Common myeloid progenitor, CD34-positive (primary cell): Measurements from ENCODE around the gene SMTNL2.

Experiments used
- CTCF ChIA-PET: fragments of 350-600 bp; sonication (Branson Sonifier 250); formaldehyde crosslinking; loops from one replicate; lab custom pipeline; 2021; ENCODE audit warnings: antibody characterized with exemption; lab: Charles Lee
- POLR2A ChIA-PET: fragments of 350-600 bp; sonication (Branson Sonifier 250); formaldehyde crosslinking; loops from one replicate; lab custom pipeline; 2021; ENCODE audit warnings: antibody characterized with exemption; lab: Charles Lee
- DNase-seq, 3 donors: peaks; one replicate each; pipeline versions ENCODE4 v3.0.0 to v3.0.0-alpha.2; 2013
- H3K27ac ChIP-seq, 2 experiments: 1 replicate in 1 of 2; 2 replicates in 1 of 2; pipeline ENCODE4 v1.7.0; 2013; ENCODE audit warnings: inconsistent platforms in 2 of 2, low read length in 2 of 2, mild to moderate bottlenecking in 2 of 2, low read depth in 1 of 2, moderate library complexity in 1 of 2; ENCODE audit not compliant: severe bottlenecking in 2 of 2, insufficient read depth in 1 of 2, poor library complexity in 1 of 2
- H3K27me3 ChIP-seq, 5 experiments: replicated peaks in 2 of 5; 1 replicate in 3 of 5; 2 replicates in 2 of 5; pipeline versions ENCODE4 v1.6.1 to v1.7.0; 2013; ENCODE audit warnings: low read length in 4 of 5, mild to moderate bottlenecking in 2 of 5, moderate library complexity in 2 of 5, inconsistent platforms in 1 of 5; ENCODE audit not compliant: insufficient read depth in 5 of 5, control insufficient read depth in 4 of 5
- H3K36me3 ChIP-seq, 4 experiments: 1 replicate in 2 of 4; 2 replicates in 2 of 4; pipeline versions ENCODE4 v1.6.1 to v1.7.0; 2013; ENCODE audit warnings: low read length in 3 of 4, control low read depth in 1 of 4, mild to moderate bottlenecking in 1 of 4; ENCODE audit not compliant: control insufficient read depth in 4 of 4, insufficient read depth in 4 of 4
- H3K4me1 ChIP-seq, 4 experiments: 1 replicate in 3 of 4; 2 replicates in 1 of 4; pipeline versions ENCODE4 v1.6.1 to v1.7.1; 2013; ENCODE audit warnings: low read length in 3 of 4, mild to moderate bottlenecking in 3 of 4, control low read depth in 1 of 4, inconsistent platforms in 1 of 4, moderate library complexity in 1 of 4; ENCODE audit not compliant: control insufficient read depth in 4 of 4, insufficient read depth in 4 of 4; ENCODE audit errors: control extremely low read depth in 1 of 4
- H3K4me3 ChIP-seq, 7 experiments: 1 replicate in 4 of 7; 2 replicates in 3 of 7; pipeline versions ENCODE4 v1.5.1 to v1.7.0; 2013; ENCODE audit warnings: mild to moderate bottlenecking in 7 of 7, low read length in 6 of 7, moderate library complexity in 6 of 7, inconsistent platforms in 2 of 7, low read depth in 2 of 7, control low read depth in 1 of 7; ENCODE audit not compliant: insufficient read depth in 4 of 7, control insufficient read depth in 1 of 7; ENCODE audit errors: extremely low read depth in 1 of 7
- H3K9me3 ChIP-seq, 5 experiments: 1 replicate in 4 of 5; 2 replicates in 1 of 5; pipeline versions ENCODE4 v1.6.1 to v1.7.1; 2013; ENCODE audit warnings: low read length in 4 of 5, mild to moderate bottlenecking in 2 of 5, inconsistent platforms in 1 of 5, low read depth in 1 of 5, moderate library complexity in 1 of 5; ENCODE audit not compliant: control insufficient read depth in 4 of 5, insufficient read depth in 2 of 5; ENCODE audit errors: control extremely low read depth in 1 of 5
- WGBS: methylation state at CpG from one replicate; pipeline ENCODE4 v1.1.5; 2013; ENCODE audit not compliant: insufficient coverage; 5-methylcytosine and 5-hydroxymethylcytosine counted together

Gene SMTNL2

GRCh38 chr17:4572131-4572530 is 12.2 kb upstream of the SMTNL2 start:
- Histone ChIP-seq H3K4me1 (peaks cover 0 to 10% (median 1%) of the 10 kb centered on the region in 4 experiments), H3K9me3 (no peaks in the 10 kb centered on the region), H3K36me3 (no peaks in the 10 kb centered on the region), H3K27me3 (no peaks in the 10 kb centered on the region), H3K4me3 (no peak overlapping the region), H3K27ac (no peak overlapping the region)
- POLR2A ChIA-PET: no interaction called here
- DNase-seq: no peak
- CTCF ChIA-PET: no interaction called here
- 100% methylated on average over 6 of the region's 9 CpGs for WGBS

GRCh38 chr17:4573115-4573514 is 11.2 kb upstream of the SMTNL2 start:
- H3K27me3 ChIP-seq: no peaks in the 10 kb centered on the region
- WGBS: 100% methylated on average over 2 of the region's 4 CpGs
- no peaks in the 10 kb centered on the region for H3K9me3 ChIP-seq
- H3K4me3 ChIP-seq: no peak overlapping the region
- peaks cover 0 to 10% (median 1%) of the 10 kb centered on the region in 4 experiments for H3K4me1 ChIP-seq
- CTCF ChIA-PET: interaction anchor here (1.7 kb wide), 1 partner anchor 10 kb away, joined by 3 read pairs; no protein-coding TSS in a partner anchor
- H3K36me3 ChIP-seq: no peaks in the 10 kb centered on the region
- H3K27ac ChIP-seq: no peak overlapping the region
- POLR2A ChIA-PET: interaction anchor here (0.6 kb wide), 1 partner anchor 185 kb away, joined by 4 read pairs; no protein-coding TSS in a partner anchor
- no peak for DNase-seq

- H3K27me3 ChIP-seq: no peaks in the 10 kb centered on the region
- H3K4me3 ChIP-seq: no peak overlapping the region
- no peaks in the 10 kb centered on the region for H3K9me3 ChIP-seq
- ChIA-PET CTCF (interaction anchor here (1.0 to 1.7 kb wide), 3 partner anchors 10 to 21 kb away, joined by 3 to 4 read pairs (median 3); no protein-coding TSS in a partner anchor), POLR2A (interaction anchor here (0.6 kb wide), 1 partner anchor 186 kb away, joined by 4 read pairs; no protein-coding TSS in a partner anchor)
- H3K4me1 ChIP-seq: peaks cover 0 to 10% (median 1%) of the 10 kb centered on the region in 4 experiments
- WGBS: 75% methylated on average over 4 of the region's 7 CpGs
- H3K36me3 ChIP-seq: no peaks in the 10 kb centered on the region
- H3K27ac ChIP-seq: no peak overlapping the region
- DNase-seq: peak in 2 of 3 donors; percentile 82 to 84
These were observed 10.7 kb upstream of the SMTNL2 start for GRCh38 chr17:4573669-4574068.

GRCh38 chr17:4574448-4575045 is 9.8 kb upstream of the SMTNL2 start:
- WGBS: 100% methylated on average over 6 of the region's 9 CpGs

GRCh38 chr17:4576161-4576558 is 8.2 kb upstream of the SMTNL2 start:
- ChIA-PET POLR2A (no interaction called here), CTCF (interaction anchor here (0.9 to 1.3 kb wide), 3 partner anchors 11 to 18 kb away, joined by 3 read pairs; no protein-coding TSS in a partner anchor)
- Histone ChIP-seq H3K27ac (no peak overlapping the region), H3K9me3 (no peaks in the 10 kb centered on the region), H3K4me1 (peaks cover 0 to 2% (median under 1%) of the 10 kb centered on the region in 4 experiments), H3K4me3 (no peak overlapping the region), H3K27me3 (peaks cover 0 to 7% (median under 1%) of the 10 kb centered on the region in 5 experiments), H3K36me3 (no peaks in the 10 kb centered on the region)
- 88% methylated on average over 6 of the region's 6 CpGs for WGBS
- no peak for DNase-seq

More at GRCh38 chr17:4574448-4575045, 9.8 kb upstream of the SMTNL2 start:
- H3K4me3 ChIP-seq: no peak overlapping the region
- no peak for DNase-seq
- peaks cover 0 to 7% (median under 1%) of the 10 kb centered on the region in 4 experiments for H3K4me1 ChIP-seq
- H3K36me3 ChIP-seq: no peaks in the 10 kb centered on the region
- H3K27ac ChIP-seq: no peak overlapping the region
- no peaks in the 10 kb centered on the region for H3K27me3 ChIP-seq
- CTCF ChIA-PET: interaction anchor here (1.0 to 1.7 kb wide), 3 partner anchors 9 to 21 kb away, joined by 3 to 4 read pairs (median 3); no protein-coding TSS in a partner anchor
- no peaks in the 10 kb centered on the region for H3K9me3 ChIP-seq
- POLR2A ChIA-PET: no interaction called here

GRCh38 chr17:4576729-4577322 is 7.5 kb upstream of the SMTNL2 start:
- Histone ChIP-seq H3K27ac (no peak overlapping the region), H3K36me3 (no peaks in the 10 kb centered on the region), H3K4me1 (peaks cover 0 to 2% (median under 1%) of the 10 kb centered on the region in 4 experiments), H3K27me3 (peaks cover 0 to 10% (median 3%) of the 10 kb centered on the region in 5 experiments), H3K4me3 (no peak overlapping the region), H3K9me3 (no peaks in the 10 kb centered on the region)
- no peak for DNase-seq
- ChIA-PET CTCF (interaction anchor here (0.8 to 1.0 kb wide), 5 partner anchors 9 to 60 kb away, joined by 3 to 4 read pairs (median 3); no protein-coding TSS in a partner anchor), POLR2A (no interaction called here)
- WGBS: 89% methylated on average over 14 of the region's 18 CpGs
